ENCODE results near the gene RRBP1.

Gene RRBP1

GRCh38 chr20:17648315-17648646 is 33.8 kb downstream of the RRBP1 start:
- no peak overlapping the region for H3K4me3 Mint-ChIP-seq
- no peak for DNase-seq (ENCODE audit: low spot score)
- no peaks in the 10 kb centered on the region for H3K27me3 Mint-ChIP-seq (ENCODE audit: low read depth)
- peaks cover 5% of the 10 kb centered on the region for H3K4me1 Mint-ChIP-seq (ENCODE audit: low read depth)
- H3K36me3 Mint-ChIP-seq (ENCODE audit: low read depth) = peaks cover 7% of the 10 kb centered on the region
- no peak overlapping the region for H3K27ac Mint-ChIP-seq
- no peaks in the 10 kb centered on the region for H3K9me3 Mint-ChIP-seq

- Mint-ChIP-seq H3K27me3 (ENCODE audit: low read depth) (no peaks in the 10 kb centered on the region), H3K4me3 (no peak overlapping the region), H3K9me3 (no peaks in the 10 kb centered on the region), H3K36me3 (ENCODE audit: low read depth) (peaks cover 7% of the 10 kb centered on the region), H3K4me1 (ENCODE audit: low read depth) (peaks cover 5% of the 10 kb centered on the region), H3K27ac (no peak overlapping the region)
- DNase-seq (ENCODE audit: low spot score) = no peak
Measured at GRCh38 chr20:17647391-17648314, 34.4 kb downstream of the RRBP1 start.

GRCh38 chr20:17646961-17647301 is 35.1 kb downstream of the RRBP1 start:
- Mint-ChIP-seq H3K4me3 (no peak overlapping the region), H3K27me3 (ENCODE audit: low read depth) (no peaks in the 10 kb centered on the region), H3K36me3 (ENCODE audit: low read depth) (peaks cover 5% of the 10 kb centered on the region), H3K9me3 (no peaks in the 10 kb centered on the region), H3K27ac (no peak overlapping the region), H3K4me1 (ENCODE audit: low read depth) (peaks cover 5% of the 10 kb centered on the region)
- DNase-seq (ENCODE audit: low spot score) = no peak

GRCh38 chr20:17646209-17646960 is 35.7 kb downstream of the RRBP1 start:
- no peak overlapping the region for H3K4me3 Mint-ChIP-seq
- H3K4me1 Mint-ChIP-seq (ENCODE audit: low read depth) = peaks cover 5% of the 10 kb centered on the region
- H3K27ac Mint-ChIP-seq = no peak overlapping the region
- H3K27me3 Mint-ChIP-seq (ENCODE audit: low read depth) = no peaks in the 10 kb centered on the region
- H3K9me3 Mint-ChIP-seq = no peaks in the 10 kb centered on the region
- peaks cover 6% of the 10 kb centered on the region for H3K36me3 Mint-ChIP-seq (ENCODE audit: low read depth)
- no peak for DNase-seq (ENCODE audit: low spot score)

- DNase-seq (ENCODE audit: low spot score) = no peak
- Mint-ChIP-seq H3K36me3 (ENCODE audit: low read depth) (peaks cover 8% of the 10 kb centered on the region), H3K9me3 (no peaks in the 10 kb centered on the region), H3K27ac (no peak overlapping the region), H3K4me1 (ENCODE audit: low read depth) (peaks cover 5% of the 10 kb centered on the region), H3K4me3 (no peak overlapping the region), H3K27me3 (ENCODE audit: low read depth) (no peaks in the 10 kb centered on the region)
Measured at GRCh38 chr20:17645546-17646208, 36.4 kb downstream of the RRBP1 start.

GRCh38 chr20:17645010-17645409 is 37.0 kb downstream of the RRBP1 start:
- H3K27ac Mint-ChIP-seq = no peak overlapping the region
- no peaks in the 10 kb centered on the region for H3K27me3 Mint-ChIP-seq (ENCODE audit: low read depth)
- H3K9me3 Mint-ChIP-seq = no peaks in the 10 kb centered on the region
- H3K4me1 Mint-ChIP-seq (ENCODE audit: low read depth) = peaks cover 5% of the 10 kb centered on the region
- peaks cover 11% of the 10 kb centered on the region for H3K36me3 Mint-ChIP-seq (ENCODE audit: low read depth)
- no peak for DNase-seq (ENCODE audit: low spot score)
- H3K4me3 Mint-ChIP-seq = no peak overlapping the region

DNA sequence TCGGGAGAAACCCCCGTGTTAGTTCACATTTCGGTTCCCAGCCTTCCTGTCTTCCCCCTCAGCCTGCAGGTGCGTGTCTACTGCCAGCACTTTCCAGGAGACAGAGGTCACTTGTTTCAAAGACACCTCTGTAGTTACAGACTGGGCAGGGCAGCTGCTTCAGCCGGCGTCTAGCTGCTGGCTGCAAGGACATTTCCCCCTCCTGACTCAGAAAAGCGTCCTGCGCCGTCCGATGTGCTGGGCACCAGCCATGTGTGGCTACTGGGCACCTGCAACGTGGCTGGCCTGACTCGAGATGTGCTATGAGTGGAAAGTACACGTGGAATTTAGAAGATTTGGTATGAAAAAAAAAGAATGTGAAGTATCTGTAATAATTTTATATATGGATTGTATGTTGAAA is 37.6 kb downstream of the RRBP1 start:
- H3K9me3 Mint-ChIP-seq = no peaks in the 10 kb centered on the region
- no peak overlapping the region for H3K4me3 Mint-ChIP-seq
- H3K27ac Mint-ChIP-seq = no peak overlapping the region
- H3K27me3 Mint-ChIP-seq (ENCODE audit: low read depth) = no peaks in the 10 kb centered on the region
- DNase-seq (ENCODE audit: low spot score) = no peak
- peaks cover 5% of the 10 kb centered on the region for H3K4me1 Mint-ChIP-seq (ENCODE audit: low read depth)
- peaks cover 10% of the 10 kb centered on the region for H3K36me3 Mint-ChIP-seq (ENCODE audit: low read depth)

DNA sequence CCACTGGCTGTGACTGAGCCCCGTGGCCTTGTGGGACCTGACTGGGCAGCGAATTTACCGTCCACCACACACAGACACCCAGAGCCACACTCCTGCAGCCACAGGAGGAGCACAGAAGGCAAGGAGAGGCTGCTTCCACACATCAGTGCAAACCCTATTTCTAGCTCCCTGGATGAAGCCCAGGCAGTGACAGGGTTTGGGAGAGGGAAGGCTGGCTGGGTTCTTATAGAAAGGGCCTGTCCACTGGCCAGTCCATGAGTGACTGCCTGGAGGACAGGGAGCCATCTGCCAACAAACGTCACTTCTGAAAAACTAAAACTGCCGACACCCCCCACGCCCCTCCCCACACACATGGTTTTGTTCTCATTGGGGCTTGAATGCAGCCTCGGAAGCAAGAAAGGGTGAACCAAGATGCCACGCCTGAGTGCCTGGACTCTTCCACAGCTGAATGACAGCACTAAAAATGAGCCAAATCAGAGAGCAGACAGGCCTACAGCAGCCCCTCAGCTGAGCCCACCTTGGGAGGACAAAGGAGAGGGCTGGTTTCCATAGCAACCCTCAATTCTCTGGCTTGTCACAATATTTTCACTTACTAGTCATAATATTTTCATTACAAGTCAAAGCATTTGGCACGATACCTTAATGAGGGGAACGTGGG is 38.4 kb downstream of the RRBP1 start:
- H3K4me3 Mint-ChIP-seq = no peak overlapping the region
- no peak for DNase-seq (ENCODE audit: low spot score)
- H3K4me1 Mint-ChIP-seq (ENCODE audit: low read depth) = peaks cover 3% of the 10 kb centered on the region
- H3K27me3 Mint-ChIP-seq (ENCODE audit: low read depth) = no peaks in the 10 kb centered on the region
- H3K36me3 Mint-ChIP-seq (ENCODE audit: low read depth) = peaks cover 8% of the 10 kb centered on the region
- no peaks in the 10 kb centered on the region for H3K9me3 Mint-ChIP-seq
- H3K27ac Mint-ChIP-seq = no peak overlapping the region

DNA sequence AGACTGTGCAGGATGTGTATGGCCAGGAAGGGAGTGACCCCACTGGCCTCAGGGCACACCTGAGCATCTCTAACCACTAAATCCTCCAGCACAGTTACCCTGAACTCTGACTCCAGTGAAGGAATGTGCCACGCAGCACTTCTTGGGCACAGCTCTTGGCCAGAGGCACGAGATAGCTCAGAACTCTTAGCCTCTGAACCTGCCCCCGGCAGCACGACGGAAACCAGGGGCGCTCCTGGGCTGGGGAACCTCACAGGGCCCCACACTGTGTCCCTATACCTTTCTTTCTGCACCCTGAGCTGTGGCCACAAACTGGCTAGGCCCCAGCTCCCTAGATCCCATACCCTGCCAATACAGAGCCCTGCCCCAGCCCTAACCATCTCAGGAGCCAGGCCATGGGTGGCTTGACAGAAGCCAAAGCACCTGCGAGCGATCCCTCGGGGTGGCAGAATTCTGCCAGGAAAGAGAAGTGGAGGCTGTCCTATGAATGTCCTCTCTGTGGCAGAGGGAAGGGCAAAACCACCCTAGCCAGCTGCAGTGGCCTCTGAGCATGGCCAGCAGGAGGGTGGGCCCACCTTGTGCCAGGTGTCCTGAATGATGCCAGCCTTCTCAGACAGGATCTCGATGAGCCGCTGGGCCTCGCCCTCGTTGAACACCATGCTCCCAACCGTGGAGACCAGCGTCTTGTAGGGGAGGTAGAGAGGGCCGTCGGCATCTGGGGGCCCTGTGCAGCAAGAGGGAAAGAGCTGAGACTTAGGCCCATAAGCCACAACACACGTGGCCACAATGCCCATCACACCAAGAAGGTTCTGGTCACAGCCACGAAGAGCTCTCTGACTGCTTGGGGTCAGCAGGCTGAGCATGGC is 39.4 kb downstream of the RRBP1 start:
- DNase-seq (ENCODE audit: low spot score) = no peak
- H3K4me3 Mint-ChIP-seq = no peak overlapping the region
- H3K9me3 Mint-ChIP-seq = no peaks in the 10 kb centered on the region
- no peak overlapping the region for H3K27ac Mint-ChIP-seq
- H3K4me1 Mint-ChIP-seq (ENCODE audit: low read depth) = peaks cover 3% of the 10 kb centered on the region
- H3K36me3 Mint-ChIP-seq (ENCODE audit: low read depth) = peaks cover 8% of the 10 kb centered on the region
- H3K27me3 Mint-ChIP-seq (ENCODE audit: low read depth) = no peaks in the 10 kb centered on the region

GRCh38 chr20:17641993-17642392 is 40.0 kb downstream of the RRBP1 start:
- no peak for DNase-seq (ENCODE audit: low spot score)
- Mint-ChIP-seq H3K9me3 (no peaks in the 10 kb centered on the region), H3K36me3 (ENCODE audit: low read depth) (peaks cover 8% of the 10 kb centered on the region), H3K4me1 (ENCODE audit: low read depth) (peaks cover 2% of the 10 kb centered on the region), H3K27me3 (ENCODE audit: low read depth) (no peaks in the 10 kb centered on the region), H3K27ac (no peak overlapping the region), H3K4me3 (no peak overlapping the region)

- Mint-ChIP-seq H3K27me3 (ENCODE audit: low read depth) (no peaks in the 10 kb centered on the region), H3K27ac (no peak overlapping the region), H3K4me1 (ENCODE audit: low read depth) (peaks cover 2% of the 10 kb centered on the region), H3K4me3 (no peak overlapping the region), H3K36me3 (ENCODE audit: low read depth) (peaks cover 8% of the 10 kb centered on the region), H3K9me3 (no peaks in the 10 kb centered on the region)
- no peak for DNase-seq (ENCODE audit: low spot score)
Measured at GRCh38 chr20:17641520-17641964, 40.5 kb downstream of the RRBP1 start.

DNA sequence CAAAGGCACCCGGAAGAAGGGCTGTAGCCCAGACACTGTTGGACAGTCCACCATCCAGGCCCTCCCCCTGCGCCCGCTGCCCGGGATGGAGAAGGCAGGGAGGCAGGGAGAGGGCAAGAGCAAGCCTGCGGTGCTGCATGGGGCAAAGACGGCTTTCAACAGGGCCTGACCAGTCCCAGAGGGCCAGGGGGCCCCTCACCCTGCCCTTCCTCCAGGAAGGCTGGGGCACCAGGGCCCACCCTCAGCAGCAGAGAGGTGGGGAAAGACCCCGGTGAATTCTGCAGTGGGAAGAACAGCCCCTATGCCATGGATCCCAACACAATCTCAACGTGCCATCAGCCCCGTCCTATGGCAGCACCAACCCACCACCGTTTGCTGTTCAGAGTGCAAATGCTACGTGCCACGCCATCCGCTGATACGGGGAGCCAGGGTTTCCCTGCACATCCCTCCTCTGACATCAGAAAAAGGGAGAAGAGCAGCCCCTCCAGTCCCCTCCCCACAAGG is 41.1 kb downstream of the RRBP1 start:
- DNase-seq (ENCODE audit: low spot score) = no peak
- H3K27me3 Mint-ChIP-seq (ENCODE audit: low read depth) = no peaks in the 10 kb centered on the region
- H3K4me3 Mint-ChIP-seq = no peak overlapping the region
- peaks cover 2% of the 10 kb centered on the region for H3K4me1 Mint-ChIP-seq (ENCODE audit: low read depth)
- no peaks in the 10 kb centered on the region for H3K9me3 Mint-ChIP-seq
- H3K36me3 Mint-ChIP-seq (ENCODE audit: low read depth) = peaks cover 11% of the 10 kb centered on the region
- H3K27ac Mint-ChIP-seq = no peak overlapping the region

Measured in T-helper 2 cell treated with Interferon-gamma antibody and Interleukin-4, amounts not matched to agents 5 μg/mL and 100 μg/mL, for 36 hours (primary cell).